Measurements from ENCODE around the gene FRMD1.

GRCh38 chr6:168032005-168032760, 46.8 kb downstream of the FRMD1 start:
- no peak for TF ChIP-seq POLR2A (IDR thresholded peaks at IDR 0.05)
- TF ChIP-seq, protein P1, sequence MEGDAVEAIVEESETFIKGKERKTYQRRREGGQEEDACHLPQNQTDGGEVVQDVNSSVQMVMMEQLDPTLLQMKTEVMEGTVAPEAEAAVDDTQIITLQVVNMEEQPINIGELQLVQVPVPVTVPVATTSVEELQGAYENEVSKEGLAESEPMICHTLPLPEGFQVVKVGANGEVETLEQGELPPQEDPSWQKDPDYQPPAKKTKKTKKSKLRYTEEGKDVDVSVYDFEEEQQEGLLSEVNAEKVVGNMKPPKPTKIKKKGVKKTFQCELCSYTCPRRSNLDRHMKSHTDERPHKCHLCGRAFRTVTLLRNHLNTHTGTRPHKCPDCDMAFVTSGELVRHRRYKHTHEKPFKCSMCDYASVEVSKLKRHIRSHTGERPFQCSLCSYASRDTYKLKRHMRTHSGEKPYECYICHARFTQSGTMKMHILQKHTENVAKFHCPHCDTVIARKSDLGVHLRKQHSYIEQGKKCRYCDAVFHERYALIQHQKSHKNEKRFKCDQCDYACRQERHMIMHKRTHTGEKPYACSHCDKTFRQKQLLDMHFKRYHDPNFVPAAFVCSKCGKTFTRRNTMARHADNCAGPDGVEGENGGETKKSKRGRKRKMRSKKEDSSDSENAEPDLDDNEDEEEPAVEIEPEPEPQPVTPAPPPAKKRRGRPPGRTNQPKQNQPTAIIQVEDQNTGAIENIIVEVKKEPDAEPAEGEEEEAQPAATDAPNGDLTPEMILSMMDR (IDR thresholded peaks at IDR 0.05 in 4 of 5, conservative IDR thresholded peaks at IDR 0.05 in 1 of 5): no peak

All from gastrocnemius medialis (tissue), 4 donors.